Measurements from ENCODE around the gene ZNF550. TPM values are rescaled to one million over a fixed set of nuclear protein-coding genes. Genes with fewer than 3 reads are reported as not detected.
"Not testable (repeated sequence)": the region's sequence is repeated elsewhere in the genome, so short reads cannot be mapped to it uniquely, and the experiment has no call there.

The ZNF550 gene
- polyA plus RNA-seq, 3 donors, result 1.5 to 3.2 (median 2.6) TPM

DNA sequence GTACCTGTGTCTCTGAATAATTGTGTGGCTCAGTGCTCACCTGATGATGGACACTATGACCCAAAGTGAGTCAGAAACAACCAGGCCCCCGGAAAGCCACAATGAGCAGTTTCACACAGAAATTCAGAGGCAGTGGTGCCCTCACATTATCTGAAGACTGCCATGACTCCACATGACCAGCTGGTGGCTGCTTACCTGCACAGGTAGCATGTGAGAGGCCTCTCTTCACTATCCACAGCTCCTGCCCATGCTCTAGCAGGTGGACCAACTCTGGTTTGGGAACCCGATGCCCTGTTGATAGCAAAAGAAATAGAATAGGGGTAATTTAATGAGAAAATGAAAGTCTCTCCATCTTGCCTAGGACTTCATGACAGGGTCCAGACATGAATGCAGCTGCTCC lies 7.2 kb downstream of the ZNF550 start:
- WGBS, 3 donors, result 95 to 98% (median 98%) methylated on average over 2 of the region's 2 CpGs
- no peak overlapping the region for H3K27ac ChIP-seq (ENCODE audit: low read depth, low read length)

DNA sequence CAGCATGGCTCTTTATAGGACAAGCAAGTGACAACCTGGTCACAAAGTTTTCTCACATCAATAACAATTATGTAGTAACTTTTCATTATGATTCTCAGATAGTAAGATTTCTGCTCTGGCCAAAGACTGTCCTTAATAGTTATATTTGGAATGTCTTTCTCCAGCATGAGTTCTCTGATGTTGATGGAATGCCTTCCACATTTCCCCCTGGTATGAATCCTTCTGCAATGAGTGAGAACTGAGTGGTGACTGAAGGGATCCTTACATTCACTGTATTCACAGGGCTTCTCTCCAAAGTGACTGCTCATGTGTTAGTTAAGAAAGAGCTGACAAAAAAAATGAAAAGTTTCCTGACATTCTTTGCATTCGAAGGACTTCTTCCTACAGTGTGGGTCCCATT lies 13.2 kb downstream of the ZNF550 start:
- 93 to 100% (median 100%) methylated on average over 1 of the region's 1 CpG for WGBS, 3 donors
- H3K27ac ChIP-seq (ENCODE audit: low read depth, low read length), result no peak overlapping the region

DNA sequence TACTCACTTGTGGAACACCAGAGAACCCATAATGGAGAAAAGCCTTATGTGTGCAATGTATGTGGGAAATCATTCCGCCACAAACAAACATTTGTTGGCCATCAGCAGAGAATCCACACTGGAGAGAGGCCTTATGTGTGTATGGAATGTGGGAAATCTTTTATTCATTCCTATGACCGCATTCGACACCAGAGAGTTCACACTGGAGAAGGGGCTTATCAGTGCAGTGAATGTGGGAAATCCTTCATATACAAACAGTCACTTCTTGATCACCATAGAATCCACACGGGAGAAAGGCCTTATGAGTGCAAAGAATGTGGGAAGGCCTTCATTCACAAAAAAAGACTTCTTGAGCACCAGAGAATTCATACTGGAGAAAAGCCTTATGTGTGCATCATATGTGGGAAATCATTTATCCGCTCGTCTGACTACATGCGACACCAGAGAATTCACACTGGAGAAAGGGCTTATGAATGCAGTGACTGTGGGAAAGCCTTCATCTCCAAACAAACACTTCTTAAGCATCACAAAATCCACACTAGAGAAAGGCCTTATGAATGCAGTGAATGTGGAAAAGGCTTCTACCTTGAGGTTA lies 21.6 kb downstream of the ZNF550 start:
- WGBS, 3 donors, result 97 to 99% (median 98%) methylated on average over 7 of the region's 7 CpGs
- H3K27ac ChIP-seq (ENCODE audit: low read depth, low read length), result no peak overlapping the region

DNA sequence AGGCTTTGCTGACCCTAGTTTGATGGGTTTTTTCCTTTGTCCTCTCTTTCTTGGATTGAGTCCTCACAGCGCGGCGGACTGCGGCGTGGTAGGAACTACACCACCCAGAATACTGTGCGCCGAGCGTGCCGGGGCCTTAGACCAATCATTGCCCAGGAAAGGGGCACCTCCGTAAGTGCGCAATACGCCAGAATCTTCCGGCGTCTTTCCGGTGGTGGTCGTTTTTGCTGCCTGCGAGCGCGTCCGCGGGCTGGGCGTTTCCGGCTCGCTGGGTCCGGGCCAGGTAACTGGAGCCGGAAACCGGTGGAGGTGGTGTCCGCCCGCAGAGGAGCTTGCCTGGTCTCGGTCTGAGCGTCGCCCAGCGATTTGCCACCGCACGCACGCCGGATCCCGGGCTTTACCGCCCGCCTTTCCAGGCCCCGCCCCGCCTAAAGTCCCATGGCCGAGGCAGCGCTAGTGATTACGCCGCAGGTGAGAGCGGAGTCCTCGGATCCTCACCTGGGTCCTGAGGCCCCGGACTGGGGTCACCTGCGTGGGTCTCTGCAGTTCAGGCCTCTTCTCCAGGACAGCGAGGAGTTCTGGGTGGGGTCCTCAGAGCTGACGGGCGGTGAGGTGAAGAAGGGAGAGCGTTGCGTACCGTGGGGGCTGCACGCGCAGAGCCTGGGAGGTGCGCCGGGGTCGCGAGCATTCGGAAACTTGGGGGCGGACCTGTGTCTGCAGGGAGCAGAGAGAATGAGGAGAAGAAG lies 32.4 kb downstream of the ZNF550 start, which contains the start of gene ZNF549:
Gene ZNF549 (plus strand): TSS at position 221 of the 746 bp plus-strand sequence. CDS start 218 bp downstream, at position 439.
- 1 to 2% (median 1%) methylated on average over 64 of the region's 64 CpGs for WGBS, 3 donors
- no peak within 1 kb of the TSS for H3K27ac ChIP-seq (ENCODE audit: low read depth, low read length)

DNA sequence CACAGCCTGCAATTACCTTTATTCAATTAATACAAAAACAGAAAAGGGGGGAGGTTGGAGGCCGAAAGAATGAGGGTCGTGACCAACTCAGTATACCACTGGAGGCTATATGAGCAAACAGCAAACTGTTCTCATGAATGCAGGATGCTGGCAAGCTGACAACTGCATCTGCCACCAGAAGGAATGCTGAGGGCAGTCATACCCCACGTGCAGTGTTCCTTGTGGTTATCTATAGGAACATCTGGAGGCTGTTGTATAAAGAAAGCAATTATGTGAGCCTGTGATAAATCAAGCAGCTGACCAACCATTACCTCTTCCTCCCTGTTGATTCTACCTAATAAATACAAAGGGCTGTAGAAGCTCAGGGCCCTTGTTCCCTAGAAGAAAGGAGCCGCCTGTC lies 41.6 kb downstream of the ZNF550 start:
- not testable (repeated sequence) for H3K27ac ChIP-seq (ENCODE audit: low read depth, low read length)
- WGBS, 3 donors, result 86 to 96% (median 90%) methylated on average over 4 of the region's 4 CpGs

DNA sequence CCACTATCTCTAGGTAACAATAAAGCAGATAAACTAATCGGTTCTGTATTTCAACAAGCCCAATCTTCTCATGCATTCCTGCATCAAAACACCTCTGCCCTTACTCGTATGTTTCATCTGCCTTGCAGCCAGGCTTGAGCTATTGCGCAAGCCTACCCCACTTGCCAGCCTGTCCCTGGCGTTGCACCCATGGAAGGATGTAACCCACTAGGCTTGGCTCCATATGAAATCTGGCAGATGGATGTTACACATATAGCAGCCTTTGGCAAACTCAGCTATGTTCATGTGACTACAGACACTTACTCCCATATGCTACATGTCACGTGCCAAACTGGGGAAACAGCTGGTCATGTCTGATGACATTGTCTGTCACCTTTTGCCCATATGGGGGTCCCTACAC lies 44.4 kb downstream of the ZNF550 start:
- 84 to 96% (median 95%) methylated on average over 5 of the region's 5 CpGs for WGBS, 3 donors
- no peak overlapping the region for H3K27ac ChIP-seq (ENCODE audit: low read depth, low read length)

DNA sequence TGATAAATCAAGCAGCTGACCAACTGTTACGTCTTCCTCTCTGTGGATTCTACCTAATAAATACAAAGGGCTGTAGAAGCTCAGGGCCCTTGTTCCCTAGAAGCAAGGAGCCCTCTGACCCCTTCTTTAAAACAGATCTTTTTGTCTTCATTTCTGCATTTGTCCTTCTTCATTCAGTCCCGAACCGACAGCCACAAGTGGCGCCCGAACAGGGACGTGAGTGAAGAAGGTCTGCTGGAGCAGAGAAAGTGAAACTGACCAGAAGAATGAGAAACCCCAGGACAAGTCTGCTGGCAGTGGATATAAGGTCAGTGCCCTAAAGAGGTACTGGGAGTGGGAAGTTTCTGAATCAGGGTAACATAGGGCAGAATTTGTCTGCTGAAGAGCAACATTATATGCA lies 46.8 kb downstream of the ZNF550 start:
- no peak overlapping the region for H3K27ac ChIP-seq (ENCODE audit: low read depth, low read length)
- 93 to 98% (median 96%) methylated on average over 6 of the region's 6 CpGs for WGBS, 3 donors

DNA sequence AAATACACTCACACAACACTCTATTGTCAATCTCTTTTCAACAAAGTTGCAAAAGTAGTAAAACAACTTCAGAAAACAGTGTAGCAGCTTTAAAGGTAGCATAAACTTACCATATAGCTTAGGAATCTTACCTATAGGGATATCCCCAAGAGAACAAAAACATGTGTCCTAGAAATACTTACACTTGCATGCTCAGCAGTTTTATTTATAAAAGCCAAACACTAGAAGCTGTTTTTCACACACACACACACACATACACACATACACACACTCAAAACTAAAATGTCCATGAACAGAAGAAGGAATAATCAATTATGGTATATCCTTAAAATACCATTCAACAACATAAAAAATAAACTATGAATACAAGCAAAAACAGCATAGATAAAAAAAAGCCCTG lies 48.2 kb downstream of the ZNF550 start:
- H3K27ac ChIP-seq (ENCODE audit: low read depth, low read length), result no peak overlapping the region

DNA sequence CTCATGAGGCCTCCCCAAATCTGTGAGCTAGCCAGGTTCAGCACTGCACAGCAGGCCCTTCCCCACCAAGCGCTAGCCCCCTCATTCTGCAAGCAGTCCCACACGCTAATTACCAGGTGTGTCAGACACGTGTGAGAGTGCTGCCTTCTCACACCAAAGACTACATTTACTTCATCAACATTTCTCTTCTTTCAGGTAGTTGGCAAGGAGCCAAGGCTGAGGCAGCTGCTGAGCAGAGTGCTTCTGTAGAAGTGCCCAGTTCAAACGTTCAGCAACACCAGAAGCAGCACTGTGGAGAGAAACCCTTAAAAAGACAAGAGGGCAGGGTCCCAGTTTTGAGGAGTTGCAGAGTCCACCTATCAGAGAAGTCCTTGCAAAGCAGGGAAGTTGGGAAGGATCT lies 53.5 kb downstream of the ZNF550 start:
- WGBS, 3 donors, result 65 to 88% (median 85%) methylated on average over 4 of the region's 4 CpGs

DNA sequence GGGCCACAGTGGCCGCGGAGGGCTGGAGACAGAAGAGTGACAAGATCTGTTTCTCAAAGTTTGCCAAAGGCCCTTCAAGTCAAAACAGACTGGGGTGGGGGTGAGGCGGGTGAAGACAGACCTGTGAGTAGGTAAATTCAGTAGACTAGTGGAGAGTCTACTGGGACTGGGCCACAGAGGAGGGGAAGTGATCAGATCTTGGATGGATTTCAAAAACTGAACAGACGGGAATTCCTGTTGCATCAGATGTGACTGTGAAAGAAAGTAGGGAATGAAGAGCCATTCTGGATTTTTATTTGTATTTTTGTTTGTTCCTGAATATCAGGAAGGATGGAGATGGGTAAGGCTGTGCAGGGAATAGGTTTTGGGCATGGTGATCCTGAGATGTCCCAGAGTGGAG lies 59.3 kb downstream of the ZNF550 start:
- not testable (repeated sequence) for H3K27ac ChIP-seq (ENCODE audit: low read depth, low read length)
- 0 to 5% (median 4%) methylated on average over 1 of the region's 4 CpGs for WGBS, 3 donors

More for the DNA sequence above, 53.5 kb downstream of the ZNF550 start:
- H3K27ac ChIP-seq (ENCODE audit: low read depth, low read length), result no peak overlapping the region

DNA sequence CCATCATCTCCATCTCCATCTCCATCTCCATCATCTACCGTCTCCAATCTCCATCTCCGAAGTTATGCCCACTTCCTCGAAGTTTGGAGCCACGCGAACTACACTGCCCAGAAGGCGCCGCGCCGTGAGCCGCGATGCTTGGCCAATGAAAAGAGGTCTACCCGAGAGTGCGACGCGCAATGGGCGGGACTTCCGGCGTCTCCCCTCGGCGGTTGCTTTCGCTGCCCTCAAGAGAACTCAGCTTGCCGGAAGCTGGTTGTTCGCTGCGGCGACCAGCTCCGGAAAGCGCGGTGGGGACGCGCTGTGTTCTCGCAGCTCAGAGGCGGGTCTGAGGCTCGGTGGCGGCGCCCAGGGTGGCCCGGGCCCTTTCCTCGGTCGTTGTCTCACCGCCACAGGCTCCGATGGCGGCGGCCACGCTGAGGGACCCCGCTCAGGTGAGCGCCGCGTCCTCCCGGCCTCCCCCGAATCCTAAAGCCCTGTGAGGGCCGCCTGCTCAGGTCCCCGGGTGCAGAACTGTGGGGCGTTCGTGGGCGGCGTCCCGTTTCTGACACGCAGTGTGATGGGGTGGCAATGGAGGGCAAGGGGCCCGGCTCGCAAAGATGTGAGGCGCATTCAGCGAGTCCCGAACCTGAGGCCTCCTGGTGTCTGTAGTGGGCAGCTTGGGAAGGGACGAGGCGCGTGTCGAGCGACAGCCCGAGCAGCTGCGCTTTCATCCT lies 59.8 kb downstream of the ZNF550 start, which contains the start of gene ZNF773:
Gene ZNF773 (plus strand): TSS at position 259 of the 716 bp plus-strand sequence. CDS start 143 bp downstream, at position 402.
- 0 to 1% (median 1%) methylated on average over 58 to 60 of the region's 69 CpGs for WGBS, 3 donors

DNA sequence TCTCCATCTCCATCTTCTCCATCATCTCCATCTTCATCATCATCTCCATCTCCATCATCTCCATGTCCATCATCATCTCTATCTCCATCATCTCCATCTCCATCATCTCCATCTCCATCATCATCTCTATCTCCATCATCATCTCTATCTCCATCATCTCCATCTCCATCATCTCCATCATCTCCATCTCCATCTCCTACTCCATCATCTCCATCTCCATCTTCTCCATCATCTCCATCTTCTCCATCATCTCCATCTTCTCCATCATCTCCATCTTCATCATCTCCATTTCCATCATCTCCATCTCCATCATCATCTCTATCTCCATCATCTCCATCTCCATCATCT lies 60.4 kb downstream of the ZNF550 start:
- H3K27ac ChIP-seq (ENCODE audit: low read depth, low read length), result not testable (repeated sequence)

More for the DNA sequence above, 59.8 kb downstream of the ZNF550 start, which contains the start of gene ZNF773:
- not testable (repeated sequence) for H3K27ac ChIP-seq (ENCODE audit: low read depth, low read length)

DNA sequence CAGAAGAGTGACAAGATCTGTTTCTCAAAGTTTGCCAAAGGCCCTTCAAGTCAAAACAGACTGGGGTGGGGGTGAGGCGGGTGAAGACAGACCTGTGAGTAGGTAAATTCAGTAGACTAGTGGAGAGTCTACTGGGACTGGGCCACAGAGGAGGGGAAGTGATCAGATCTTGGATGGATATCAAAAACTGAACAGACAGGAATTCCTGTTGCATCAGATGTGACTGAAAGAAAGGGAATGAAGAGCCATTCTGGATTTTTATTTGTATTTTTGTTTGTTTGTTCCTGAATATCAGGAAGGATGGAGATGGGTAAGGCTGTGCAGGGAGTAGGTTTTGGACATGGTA lies 71.4 kb downstream of the ZNF550 start:
- no CpG with 5 or more reads among the region's 1 CpG for WGBS, 3 donors
- not testable (repeated sequence) for H3K27ac ChIP-seq (ENCODE audit: low read depth, low read length)

DNA sequence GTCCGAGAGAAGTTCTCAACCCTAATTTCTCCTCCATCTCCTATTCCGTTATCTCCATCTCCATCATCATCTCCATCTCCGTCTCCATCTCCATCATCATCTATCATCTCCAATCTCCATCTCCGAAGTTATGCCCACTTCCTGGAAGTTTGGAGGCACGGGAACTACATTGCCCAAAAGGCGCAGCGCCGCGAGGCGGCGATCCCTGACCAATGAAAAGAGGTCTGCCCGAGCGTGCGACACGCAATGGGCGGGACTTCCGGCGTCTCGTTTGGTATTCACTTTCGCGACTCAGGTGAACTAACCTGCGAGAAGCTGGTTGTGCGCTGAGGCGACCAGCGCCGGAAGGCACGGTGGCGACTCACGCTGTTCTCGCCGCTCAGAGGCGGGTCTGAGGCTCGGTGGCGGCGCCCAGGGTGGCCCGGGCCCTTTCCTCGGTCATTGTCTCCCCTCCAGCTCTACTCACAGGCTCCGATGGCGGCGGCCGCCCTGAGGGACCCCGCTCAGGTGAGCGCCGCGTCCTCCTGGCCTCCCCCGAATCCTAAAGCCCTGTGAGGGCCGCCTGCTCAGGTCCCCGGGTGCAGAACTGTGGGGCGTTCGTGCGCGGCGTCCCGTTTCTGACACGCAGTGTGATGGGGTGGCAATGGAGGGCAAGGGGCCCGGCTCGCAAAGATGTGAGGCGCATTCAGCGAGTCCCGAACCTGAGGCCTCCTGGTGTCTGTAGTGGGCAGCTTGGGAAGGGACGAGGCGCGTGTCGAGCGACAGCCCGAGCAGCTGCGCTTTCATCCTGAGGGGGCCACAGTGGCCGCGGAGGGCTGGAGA lies 72.0 kb downstream of the ZNF550 start, which contains the start of gene ZNF419:
Gene ZNF419 (plus strand): TSS at position 274 of the 822 bp plus-strand sequence. CDS start 201 bp downstream, at position 475.
- H3K27ac ChIP-seq (ENCODE audit: low read depth, low read length), result not testable (repeated sequence)
- 1 to 2% (median 1%) methylated on average over 53 to 57 of the region's 69 CpGs for WGBS, 3 donors

Other genes starting within 250 kb of the ZNF550 start
- gene ZNF543, start 239.4 kb downstream of the ZNF550 start, polyA plus RNA-seq, result 1 to 10 TPM in 1 of 3 donors, under 1 TPM in 2; 0.63 to 1.6 (median 0.97) TPM
- gene ZNF304, start 208.6 kb downstream of the ZNF550 start, polyA plus RNA-seq, result 1 to 10 TPM; 1.7 to 2.3 (median 1.8) TPM
- 10 to 100 TPM in 2 of 3 donors, 1 to 10 TPM in 1; 8.9 to 23.1 (median 14.0) TPM for gene TRAPPC2B, start 196.3 kb downstream of the ZNF550 start, polyA plus RNA-seq
- gene ZNF547, start 196.3 kb downstream of the ZNF550 start, polyA plus RNA-seq, result 1 to 10 TPM in 1 of 3 donors, under 1 TPM in 2; 0.54 to 1.1 (median 0.72) TPM
- gene ZNF548, start 170.0 kb downstream of the ZNF550 start, polyA plus RNA-seq, result 1 to 10 TPM; 3.9 to 6.1 (median 6.1) TPM
- gene ZNF17, start 148.7 kb downstream of the ZNF550 start, polyA plus RNA-seq, result 1 to 10 TPM; 2.0 to 3.1 (median 2.2) TPM
- 1 to 10 TPM; 1.8 to 7.4 (median 7.0) TPM for gene ZNF749, start 124.5 kb downstream of the ZNF550 start, polyA plus RNA-seq
- gene VN1R1, start 102.7 kb downstream of the ZNF550 start, polyA plus RNA-seq, result under 1 TPM in 2 of 3 donors, not detected in 1; 0.16 to 0.23 TPM
- 1 to 10 TPM; 1.1 to 2.1 (median 1.8) TPM for gene ZNF772, start 82.3 kb downstream of the ZNF550 start, polyA plus RNA-seq
- gene ZNF419, start 72.1 kb downstream of the ZNF550 start, polyA plus RNA-seq, result 1 to 10 TPM; 2.8 to 3.6 (median 3.0) TPM
- gene ZNF773, start 59.9 kb downstream of the ZNF550 start, polyA plus RNA-seq, result 1 to 10 TPM; 2.1 to 3.3 (median 3.2) TPM
- gene ZNF549, start 32.5 kb downstream of the ZNF550 start, polyA plus RNA-seq, result 1 to 10 TPM; 1.2 to 1.9 (median 1.3) TPM
- gene ZNF416, start 19.0 kb upstream of the ZNF550 start, polyA plus RNA-seq, result 1 to 10 TPM in 2 of 3 donors, under 1 TPM in 1; 0.90 to 2.0 (median 1.2) TPM
- 1 to 10 TPM in 2 of 3 donors, under 1 TPM in 1; 0.45 to 1.3 (median 1.2) TPM for gene ZIK1, start 24.3 kb upstream of the ZNF550 start, polyA plus RNA-seq
- gene ZNF530, start 40.0 kb upstream of the ZNF550 start, polyA plus RNA-seq, result 1 to 10 TPM in 2 of 3 donors, under 1 TPM in 1; 0.94 to 1.9 (median 1.0) TPM
- gene ZNF134, start 54.4 kb upstream of the ZNF550 start, polyA plus RNA-seq, result 1 to 10 TPM; 3.3 to 7.0 (median 4.7) TPM
- gene ZNF211, start 73.3 kb upstream of the ZNF550 start, polyA plus RNA-seq, result 1 to 10 TPM; 2.9 to 4.7 (median 3.7) TPM
- under 1 TPM in 2 of 3 donors, not detected in 1; 0.04 to 0.67 TPM for gene ZSCAN4, start 109.1 kb upstream of the ZNF550 start, polyA plus RNA-seq
- gene ZNF551, start 122.1 kb upstream of the ZNF550 start, polyA plus RNA-seq, result 1 to 10 TPM; 1.7 to 3.4 (median 2.8) TPM
- gene ZNF154, start 149.3 kb upstream of the ZNF550 start, polyA plus RNA-seq, result under 1 TPM; 0.67 to 0.79 (median 0.67) TPM
- gene ZNF671, start 167.8 kb upstream of the ZNF550 start, polyA plus RNA-seq, result 1 to 10 TPM; 1.5 to 3.4 (median 2.5) TPM
- 1 to 10 TPM; 2.2 to 4.4 (median 2.8) TPM for gene ZNF776, start 187.0 kb upstream of the ZNF550 start, polyA plus RNA-seq
- 1 to 10 TPM; 3.3 to 6.1 (median 3.8) TPM for gene ZNF586, start 209.8 kb upstream of the ZNF550 start, polyA plus RNA-seq